Muscle layer of colon (tissue), 2 donors: Measurements from ENCODE around the gene CRYBB2.

Source experiments
- H3K27ac ChIP-seq: one replicate; pipeline ENCODE4 v1.7.0; 2013; ENCODE audit warnings: low read depth, mild to moderate bottlenecking, low read length, moderate library complexity
- H3K27me3 ChIP-seq, 2 donors: one replicate each; pipeline ENCODE4 v1.7.0; 2013; ENCODE audit warnings: low read length in 2 of 2, mild to moderate bottlenecking in 2 of 2; ENCODE audit not compliant: insufficient read depth in 2 of 2, control insufficient read depth in 1 of 2
- H3K36me3 ChIP-seq: one replicate; pipeline ENCODE4 v1.7.0; 2013; ENCODE audit warnings: mild to moderate bottlenecking, low read length; ENCODE audit not compliant: insufficient read depth
- H3K4me1 ChIP-seq: one replicate; pipeline ENCODE4 v1.7.0; 2013; ENCODE audit warnings: mild to moderate bottlenecking, low read length; ENCODE audit not compliant: insufficient read depth
- H3K4me3 ChIP-seq, 2 donors: one replicate each; pipeline ENCODE4 v1.7.0; 2013; ENCODE audit warnings: low read length in 2 of 2, low read depth in 1 of 2, mild to moderate bottlenecking in 1 of 2, moderate library complexity in 1 of 2
- H3K9ac ChIP-seq: one replicate; pipeline ENCODE4 v1.7.0; 2013; ENCODE audit warnings: low read length
- H3K9me3 ChIP-seq: one replicate; pipeline ENCODE4 v1.7.0; 2013; ENCODE audit warnings: mild to moderate bottlenecking, low read length
- donor health status: abdominal sarcoma.
- donor health status: Adenocarcinoma of cecum.

The CRYBB2 gene

GRCh38 chr22:25182131-25183110 lies 37.0 kb upstream of the CRYBB2 start:
- no peaks in the 10 kb centered on the region for H3K36me3 ChIP-seq
- no peak overlapping the region for H3K9ac ChIP-seq
- no peaks in the 10 kb centered on the region for H3K9me3 ChIP-seq
- no peak overlapping the region for H3K4me3 ChIP-seq
- H3K27me3 ChIP-seq, result no peaks in the 10 kb centered on the region
- H3K27ac ChIP-seq, result no peak overlapping the region
- H3K4me1 ChIP-seq, result no peaks in the 10 kb centered on the region

- Histone ChIP-seq H3K4me1 (no peaks in the 10 kb centered on the region), H3K27me3 (no peaks in the 10 kb centered on the region), H3K36me3 (no peaks in the 10 kb centered on the region), H3K9me3 (no peaks in the 10 kb centered on the region), H3K9ac (no peak overlapping the region), H3K27ac (no peak overlapping the region), H3K4me3 (no peak overlapping the region)
Measured at GRCh38 chr22:25183949-25184619, 35.4 kb upstream of the CRYBB2 start.

DNA sequence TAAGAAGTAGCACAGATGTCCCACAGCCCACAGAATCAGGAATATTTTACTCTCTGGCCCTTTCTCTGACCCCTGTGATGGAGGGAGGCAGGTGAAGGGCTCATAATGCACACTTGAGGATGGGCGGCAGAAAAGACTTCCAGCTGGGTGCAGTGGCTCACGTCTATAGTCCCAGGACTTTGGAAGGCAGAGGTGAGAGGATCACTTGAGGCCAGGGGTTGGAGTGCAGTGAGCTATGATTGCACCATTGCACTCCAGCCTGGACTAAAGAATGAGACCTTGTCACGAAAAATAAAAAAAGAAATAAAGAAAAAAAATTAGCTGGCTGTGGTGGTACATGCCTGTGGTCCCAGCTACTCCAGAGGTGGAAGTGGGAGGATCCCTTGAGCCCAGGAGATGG lies 33.3 kb upstream of the CRYBB2 start:
- no peak overlapping the region for H3K27ac ChIP-seq
- no peaks in the 10 kb centered on the region for H3K9me3 ChIP-seq
- H3K4me1 ChIP-seq, result no peaks in the 10 kb centered on the region
- H3K27me3 ChIP-seq, result no peaks in the 10 kb centered on the region
- H3K9ac ChIP-seq, result no peak overlapping the region
- no peaks in the 10 kb centered on the region for H3K36me3 ChIP-seq
- H3K4me3 ChIP-seq, result no peak overlapping the region

DNA sequence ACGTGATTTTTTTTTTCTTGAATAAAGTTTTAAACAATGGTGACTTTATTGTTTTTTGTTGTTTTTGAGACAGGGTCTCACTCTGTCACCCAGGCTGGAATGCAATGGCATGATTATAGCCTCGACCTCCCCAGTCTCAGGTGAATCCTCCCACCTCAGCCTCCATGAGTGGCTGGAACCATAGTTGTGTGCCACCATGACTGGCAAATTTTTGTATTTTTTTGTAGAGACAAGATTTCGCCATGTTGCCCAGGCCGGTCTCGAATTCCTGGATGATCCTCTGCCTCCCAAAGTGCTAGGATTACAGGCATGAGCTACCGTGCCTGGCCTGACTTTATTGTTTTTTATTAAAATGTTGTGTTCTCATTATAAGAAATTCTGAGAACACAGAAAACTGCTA lies 32.0 kb upstream of the CRYBB2 start:
- H3K4me1 ChIP-seq, result no peaks in the 10 kb centered on the region
- H3K27me3 ChIP-seq, result no peaks in the 10 kb centered on the region
- H3K9ac ChIP-seq, result no peak overlapping the region
- H3K36me3 ChIP-seq, result no peaks in the 10 kb centered on the region
- H3K4me3 ChIP-seq, result no peak overlapping the region
- H3K27ac ChIP-seq, result no peak overlapping the region
- no peaks in the 10 kb centered on the region for H3K9me3 ChIP-seq

- no peaks in the 10 kb centered on the region for H3K36me3 ChIP-seq
Measured at GRCh38 chr22:25192406-25192805, 27.0 kb upstream of the CRYBB2 start.

GRCh38 chr22:25193130-25193529 lies 26.3 kb upstream of the CRYBB2 start:
- no peaks in the 10 kb centered on the region for H3K36me3 ChIP-seq
- H3K27me3 ChIP-seq, result no peaks in the 10 kb centered on the region
- H3K27ac ChIP-seq, result no peak overlapping the region

More at GRCh38 chr22:25192406-25192805, 27.0 kb upstream of the CRYBB2 start:
- Histone ChIP-seq H3K4me3 (no peak overlapping the region), H3K27me3 (no peaks in the 10 kb centered on the region), H3K4me1 (no peaks in the 10 kb centered on the region), H3K9ac (no peak overlapping the region), H3K27ac (no peak overlapping the region), H3K9me3 (no peaks in the 10 kb centered on the region)

DNA sequence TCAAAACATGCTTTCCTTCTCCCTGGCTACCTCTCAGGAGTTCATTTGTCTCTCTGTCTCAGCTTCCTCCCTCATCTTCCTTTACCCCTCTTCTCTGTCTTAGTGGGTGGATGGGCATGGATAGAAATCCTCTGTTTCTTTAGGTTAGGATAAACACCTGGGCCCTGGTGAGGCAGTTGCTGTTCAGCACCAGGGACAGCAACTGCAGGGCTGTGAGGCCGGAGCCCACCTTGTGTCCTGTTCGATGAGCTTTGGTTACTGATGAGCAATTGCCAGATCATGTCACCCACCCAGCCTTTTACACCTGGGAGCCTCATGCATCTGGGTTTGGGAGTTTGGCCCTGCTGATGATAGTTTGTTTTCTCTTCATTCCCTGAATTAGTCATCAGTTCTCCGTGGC lies 25.9 kb upstream of the CRYBB2 start:
- Histone ChIP-seq H3K9ac (no peak overlapping the region), H3K36me3 (no peaks in the 10 kb centered on the region), H3K9me3 (no peaks in the 10 kb centered on the region), H3K4me3 (no peak overlapping the region), H3K27ac (no peak overlapping the region), H3K4me1 (no peaks in the 10 kb centered on the region), H3K27me3 (no peaks in the 10 kb centered on the region)

More at GRCh38 chr22:25193130-25193529, 26.3 kb upstream of the CRYBB2 start:
- no peaks in the 10 kb centered on the region for H3K4me1 ChIP-seq
- H3K9me3 ChIP-seq, result no peaks in the 10 kb centered on the region
- H3K9ac ChIP-seq, result no peak overlapping the region
- no peak overlapping the region for H3K4me3 ChIP-seq

GRCh38 chr22:25196326-25196725 lies 23.1 kb upstream of the CRYBB2 start:
- H3K9ac ChIP-seq, result no peak overlapping the region
- no peaks in the 10 kb centered on the region for H3K9me3 ChIP-seq
- no peaks in the 10 kb centered on the region for H3K36me3 ChIP-seq
- H3K4me1 ChIP-seq, result no peaks in the 10 kb centered on the region
- H3K27me3 ChIP-seq, result no peaks in the 10 kb centered on the region
- no peak overlapping the region for H3K4me3 ChIP-seq
- no peak overlapping the region for H3K27ac ChIP-seq

- Histone ChIP-seq H3K9ac (no peak overlapping the region), H3K9me3 (no peaks in the 10 kb centered on the region), H3K36me3 (no peaks in the 10 kb centered on the region), H3K27me3 (no peaks in the 10 kb centered on the region), H3K27ac (no peak overlapping the region), H3K4me1 (no peaks in the 10 kb centered on the region), H3K4me3 (no peak overlapping the region)
Measured at GRCh38 chr22:25197340-25197739, 22.1 kb upstream of the CRYBB2 start.

GRCh38 chr22:25199731-25200520 lies 19.5 kb upstream of the CRYBB2 start, which contains the start of gene CRYBB3:
Gene CRYBB3, plus strand, starts transcription at chr22:25199858. Its CDS starts 1,539 bp downstream, at chr22:25201397.
- no peaks in the 10 kb centered on the region for H3K4me1 ChIP-seq
- no peak within 1 kb of the TSS for H3K27ac ChIP-seq
- no peak within 1 kb of the TSS for H3K9ac ChIP-seq
- H3K9me3 ChIP-seq, result no peaks in the 10 kb centered on the region
- no peaks in the 10 kb centered on the region for H3K36me3 ChIP-seq
- H3K4me3 ChIP-seq, result no peak within 1 kb of the TSS
- no peaks in the 10 kb centered on the region for H3K27me3 ChIP-seq

DNA sequence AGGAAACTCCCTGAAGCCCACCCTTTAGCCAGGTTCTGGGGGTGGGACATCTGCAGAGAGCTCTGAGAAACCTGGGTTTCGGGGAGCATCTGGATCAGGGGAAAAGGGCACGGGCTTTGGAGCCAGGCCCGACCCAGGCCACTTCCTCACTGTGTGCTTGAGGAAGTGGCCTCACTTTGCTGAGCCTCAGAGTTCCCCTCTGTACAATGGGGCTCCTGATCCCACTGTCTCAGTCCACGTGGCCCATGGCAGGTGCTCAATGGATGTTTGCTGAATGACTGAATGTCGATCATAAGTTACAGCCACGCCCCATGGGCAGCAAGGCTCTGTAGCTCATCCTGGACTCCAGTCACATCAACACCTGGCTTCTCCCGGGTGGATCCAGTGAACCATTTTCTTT lies 18.5 kb upstream of the CRYBB2 start:
- no peak overlapping the region for H3K4me3 ChIP-seq
- no peaks in the 10 kb centered on the region for H3K27me3 ChIP-seq
- no peaks in the 10 kb centered on the region for H3K36me3 ChIP-seq
- H3K27ac ChIP-seq, result no peak overlapping the region
- H3K9ac ChIP-seq, result no peak overlapping the region
- H3K4me1 ChIP-seq, result no peaks in the 10 kb centered on the region
- H3K9me3 ChIP-seq, result no peaks in the 10 kb centered on the region
